Heart right ventricle (tissue), 16 donors: ENCODE measurements around the gene TRPV4. TPM values are rescaled to one million over a fixed set of nuclear protein-coding genes. Genes with fewer than 3 reads are reported as not detected.

Experiments
- ATAC-seq, 8 donors: fragments of 200-7000 bp; cut with Tn5 transposase; one replicate each; pipeline ENCODE4 v1.9.1; 2020; ENCODE audit warnings: mild to moderate bottlenecking in 8 of 8, moderate library complexity in 8 of 8, moderate number of reproducible peaks in 1 of 8
- DNase-seq, 2 donors: peaks; one replicate each; pipeline ENCODE4 v3.0.0-alpha.2; 2020
- H3K27ac ChIP-seq, 10 donors: fragments of 200-600 bp; sonication (generic) in 2 of 10; one replicate each; pipeline versions ENCODE4 v1.5.0 to v1.8.0; 2020 to 2022; ENCODE audit warnings: mild to moderate bottlenecking in 3 of 10
- H3K27me3 ChIP-seq, 7 donors: fragments of 200-600 bp; one replicate each; pipeline ENCODE4 v1.8.0; 2021 to 2022; ENCODE audit warnings: mild to moderate bottlenecking in 2 of 7
- H3K36me3 ChIP-seq, 9 donors: fragments of 200-600 bp; sonication (generic) in 1 of 9; one replicate each; pipeline versions ENCODE4 v1.5.0 to v1.8.0; 2020 to 2022; ENCODE audit warnings: mild to moderate bottlenecking in 2 of 9
- H3K4me1 ChIP-seq, 9 donors: fragments of 200-600 bp; sonication (generic) in 1 of 9; one replicate each; pipeline versions ENCODE4 v1.5.0 to v1.8.0; 2020 to 2022; ENCODE audit warnings: mild to moderate bottlenecking in 4 of 9
- H3K4me3 ChIP-seq, 10 donors: fragments of 200-600 bp; sonication (generic) in 2 of 10; one replicate each; pipeline versions ENCODE4 v1.5.0 to v1.8.0; 2020 to 2022; ENCODE audit warnings: mild to moderate bottlenecking in 7 of 10, moderate library complexity in 2 of 10
- H3K9me3 ChIP-seq, 11 donors: fragments of 200-600 bp in 10 of 11; sonication (generic) in 2 of 11; one replicate each; pipeline versions ENCODE4 v1.5.0 to v1.8.0; 2013 to 2022; ENCODE audit warnings: mild to moderate bottlenecking in 2 of 11, control low read depth in 1 of 11, moderate library complexity in 1 of 11
- CTCF ChIP-seq, 9 donors: fragments of 200-600 bp; sonication (generic) in 2 of 9; IDR thresholded peaks; one replicate each; pipeline versions ENCODE4 v1.5.0 to v1.8.0; 2021 to 2022; ENCODE audit warnings: antibody characterized with exemption in 9 of 9, mild to moderate bottlenecking in 5 of 9, moderate library complexity in 1 of 9
- WGBS, 2 donors: extraction: QIAGEN DNeasy Blood & Tissue Kit; methylation state at CpG; one replicate each; pipeline ENCODE4 v1.1.7; 2013; ENCODE audit warnings: inconsistent platforms in 1 of 2; 5-methylcytosine and 5-hydroxymethylcytosine counted together
- intact Hi-C, 10 donors: fragments of 100-400 bp; cut with DNase I; formaldehyde crosslinking; loops; one replicate each; pipeline versions ENCODE4 v1.11.1 to v1.14.2; 2022
- polyA plus RNA-seq, 2 donors: library from polyadenylated mRNA; stranded (reverse); fragments of 200-250 nt; gene quantifications; one replicate each; pipeline ENCODE4 v1.2.3, GENCODE V29; 2013
- total RNA-seq, 10 donors: library from RNA; stranded (reverse); fragmentation: NEBNext Ultra II Directional in 3 of 10; extraction: Animal tissue kit (Norgen Biotek cat#: 25700) in 3 of 10; gene quantifications; one replicate each; pipeline versions ENCODE4 v1.2.1 to v1.2.4, GENCODE V29; 2021 to 2023
- donor health status: Arrhythmogenic right ventricular cardiomyopathy.
- donor health status: ischemic (EF 13 %, LVEDD 7.1; RV severe dilation, severe dysfunction).
- donor health status: healthy with polysubstance abuse.
- donor health status: DM: no; HTN: yes; CAD: no.
- donor health status: DM: no; HTN: no; CAD: no.
- donor health status: ischemic (EF 25% LVEDD 6.9; RV normal size, moderate dysfunction).
- donor health status: ischemic (EF 25% LVEDD 5.7; RV mildly dilated, moderate dysfunction).
- donor health status: healthy.
- donor health status: DM: yes; HTN: yes; CAD: no.
- donor health status: Ischemic cardiomyopathy.
- donor health status: ischemic (EF 35%, LVEDD 5.7; RV mildly dilated, moderate dysfunction).
- donor health status: nonischemic (EF 11% LVEDD 7.7; RV severe dilation, severe dysfunction).
- donor health status: DM: yes; HTN: yes; CAD: no.
- donor health status: PGD.
- donor health status: ischemic (EF 29% LVEDD 5.4; RV normal size, mild dysfunction).
- donor health status: nonischemic (EF 23%, LVEDD 6.1; RV moderate dilation, normal function).

Gene TRPV4
- total and polyA plus RNA-seq, 12 donors: 0.07 to 1.0 (median 0.28) TPM; not detected in 2

- Histone ChIP-seq H3K4me3 (no peak overlapping the region), H3K9me3 (peaks cover 0 to 20% (median 6%) of the 10 kb centered on the region in 11 donors), H3K27ac (peak overlapping the region in 1 of 10 donors; percentile 27), H3K27me3 (no peaks in the 10 kb centered on the region), H3K36me3 (no peaks in the 10 kb centered on the region), H3K4me1 (peaks cover 0 to 12% (median 6%) of the 10 kb centered on the region in 9 donors)
- TF ChIP-seq CTCF (IDR thresholded peaks at IDR 0.05): no peak
- 32 to 46% methylated on average over 5 of the region's 5 CpGs for WGBS, 2 donors
- intact Hi-C loops: loop anchor here in 7 of 10 donors (5.0 to 10.0 kb wide), 8 partner anchors 60 to 355 kb away; partner anchors contain the start of gene FAM222A (in 2 of the 7)
- peak in 5 of 8 donors; percentile 39 to 60 (median 44) for ATAC-seq
- no peak for DNase-seq
Measured at GRCh38 chr12:109777544-109777943, 55.7 kb downstream of the TRPV4 start.

GRCh38 chr12:109776624-109777023 lies 56.6 kb downstream of the TRPV4 start:
- ATAC-seq (peak in 4 of 8 donors; percentile 45 to 55 (median 52)), DNase-seq (no peak)
- 24 to 32% methylated on average over 9 of the region's 9 CpGs for WGBS, 2 donors
- no peak overlapping the region for H3K4me3 ChIP-seq
- peaks cover 0 to 12% (median 6%) of the 10 kb centered on the region in 9 donors for H3K4me1 ChIP-seq
- intact Hi-C loops: loop anchor here in 7 of 10 donors (5.0 to 10.0 kb wide), 8 partner anchors 59 to 354 kb away; partner anchors contain the start of gene FAM222A (in 2 of the 7)
- H3K27me3 ChIP-seq: no peaks in the 10 kb centered on the region
- H3K36me3 ChIP-seq: no peaks in the 10 kb centered on the region
- peaks cover 0 to 20% (median 6%) of the 10 kb centered on the region in 11 donors for H3K9me3 ChIP-seq
- no peak for TF ChIP-seq CTCF (IDR thresholded peaks at IDR 0.05)
- H3K27ac ChIP-seq: peak overlapping the region in 3 of 10 donors; percentile 18 to 31 (median 27)

- H3K27ac ChIP-seq: no peak overlapping the region
- peak; percentile 76 to 92 (median 85) for ATAC-seq
- peaks cover 0 to 20% (median 6%) of the 10 kb centered on the region in 11 donors for H3K9me3 ChIP-seq
- no peak overlapping the region for H3K4me3 ChIP-seq
- peaks cover 0 to 12% (median 6%) of the 10 kb centered on the region in 9 donors for H3K4me1 ChIP-seq
- TF ChIP-seq CTCF (IDR thresholded peaks at IDR 0.05): peak; percentile 78 to 94 (median 87)
- peak; percentile 73 to 79 for DNase-seq
- WGBS, 2 donors: 20 to 21% methylated on average over 10 of the region's 10 CpGs
- H3K27me3 ChIP-seq: no peaks in the 10 kb centered on the region
- no peaks in the 10 kb centered on the region for H3K36me3 ChIP-seq
- intact Hi-C loops: loop anchor here (1.0 to 10.0 kb wide), 15 partner anchors 58 to 353 kb away; partner anchors contain the start of gene FAM222A (in 2 of the 10)
Measured at GRCh38 chr12:109775172-109775881, 57.9 kb downstream of the TRPV4 start.

GRCh38 chr12:109773384-109774011 lies 59.7 kb downstream of the TRPV4 start:
- TF ChIP-seq CTCF (IDR thresholded peaks at IDR 0.05): no peak
- peaks cover 0 to 4% (median 0%) of the 10 kb centered on the region in 11 donors for H3K9me3 ChIP-seq
- H3K27ac ChIP-seq: no peak overlapping the region
- DNase-seq (no peak), ATAC-seq (peak in 3 of 8 donors; percentile 39 to 68 (median 42))
- H3K27me3 ChIP-seq: no peaks in the 10 kb centered on the region
- peak overlapping the region in 1 of 10 donors; percentile 11 for H3K4me3 ChIP-seq
- intact Hi-C loops: loop anchor here in 9 of 10 donors (2.0 to 10.0 kb wide), 9 partner anchors 56 to 349 kb away; partner anchors contain the start of gene FAM222A (in 1 of the 9)
- H3K36me3 ChIP-seq: peaks cover 0 to under 1% (median 0%) of the 10 kb centered on the region in 9 donors
- 43 to 47% methylated on average over 21 of the region's 21 CpGs for WGBS, 2 donors
- peaks cover 0 to 12% (median 6%) of the 10 kb centered on the region in 9 donors for H3K4me1 ChIP-seq
